Epithelial cell of esophagus (primary cell): ENCODE results near the gene EDNRA.

Experiments used
- DNase-seq: peaks from one replicate; pipeline ENCODE4 v3.0.0; 2010; ENCODE audit warnings: low read depth
- H3K4me3 ChIP-seq: 2 replicates; pipeline ENCODE4 v1.5.1; 2011; ENCODE audit warnings: mild to moderate bottlenecking, low read length, control low read depth
- CTCF ChIP-seq: IDR thresholded peaks from 2 replicates; pipeline ENCODE4 v1.5.1; 2011; ENCODE audit warnings: low read depth, mild to moderate bottlenecking, low read length, control low read depth, inconsistent platforms; ENCODE audit not compliant: insufficient read depth; ENCODE audit errors: missing control alignments

The EDNRA gene

GRCh38 chr4:147463065-147463464, 17.8 kb upstream of the EDNRA start:
- DNase-seq: no peak
- H3K4me3 ChIP-seq: no peak overlapping the region
- no peak for TF ChIP-seq CTCF

DNA sequence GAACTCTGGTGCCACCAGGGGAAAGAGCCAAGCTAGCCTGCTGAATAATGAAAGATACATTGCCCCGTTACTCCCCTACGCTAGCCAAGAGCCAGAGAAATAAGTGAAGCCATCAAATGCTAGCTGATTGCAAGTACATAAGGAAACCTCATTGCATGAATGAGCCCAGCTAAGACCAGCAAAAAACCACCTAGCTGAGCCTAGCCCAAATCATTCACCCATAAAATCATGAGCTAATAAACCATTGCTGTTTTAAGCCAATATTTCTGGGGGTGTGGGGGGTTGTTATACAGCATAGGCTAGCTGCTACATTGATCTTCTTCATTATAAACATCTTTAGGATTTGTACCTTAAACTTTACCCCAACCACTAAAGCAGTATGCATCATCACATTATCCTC, 15.4 kb upstream of the EDNRA start:
- TF ChIP-seq CTCF: no peak
- DNase-seq: no peak
- no peak overlapping the region for H3K4me3 ChIP-seq

DNA sequence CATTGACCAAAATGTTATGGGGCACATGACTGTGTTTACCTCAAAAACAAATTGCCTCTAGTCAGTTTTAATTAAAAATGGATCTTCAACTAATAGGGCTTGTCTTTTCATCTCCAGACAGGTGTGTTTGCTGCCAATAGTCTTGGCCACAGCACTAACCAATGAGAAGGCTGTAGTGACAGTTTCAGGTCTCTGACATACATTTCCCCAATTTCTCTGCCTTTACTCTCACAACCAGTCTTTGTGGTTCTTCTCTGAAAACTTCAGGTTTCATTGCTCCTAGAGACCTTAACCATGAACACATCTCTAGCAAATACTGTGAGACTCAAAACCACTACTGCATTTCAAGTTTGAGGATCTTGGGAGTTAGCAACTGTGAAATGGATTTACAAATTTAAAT, 3.5 kb upstream of the EDNRA start:
- no peak for DNase-seq
- H3K4me3 ChIP-seq: no peak overlapping the region
- no peak for TF ChIP-seq CTCF

GRCh38 chr4:147479376-147479775, 1.5 kb upstream of the EDNRA start:
- no peak overlapping the region for H3K4me3 ChIP-seq
- TF ChIP-seq CTCF: no peak
- no peak for DNase-seq

DNA sequence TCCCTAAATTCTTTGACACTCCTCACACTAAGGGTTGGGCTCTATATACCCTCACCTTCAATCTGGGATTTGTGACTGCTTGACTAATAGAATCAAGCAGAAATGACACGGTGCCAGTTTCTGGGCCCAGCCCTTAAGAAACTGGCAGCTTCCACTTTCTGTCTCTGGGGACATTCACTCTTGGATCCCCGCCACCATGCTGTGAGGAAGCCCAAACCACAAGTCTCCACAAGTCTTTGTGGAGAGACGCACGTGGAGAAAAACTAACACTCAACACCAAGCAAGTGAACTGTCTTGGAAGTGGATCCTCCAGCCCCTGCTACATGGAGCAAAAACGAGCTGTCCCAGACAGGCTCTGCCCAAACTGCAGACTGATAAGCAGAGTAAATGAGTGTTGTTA, 1.1 kb upstream of the EDNRA start:
- DNase-seq: peak; percentile 79
- peak; percentile 2 for TF ChIP-seq CTCF
- H3K4me3 ChIP-seq: no peak overlapping the region

DNA sequence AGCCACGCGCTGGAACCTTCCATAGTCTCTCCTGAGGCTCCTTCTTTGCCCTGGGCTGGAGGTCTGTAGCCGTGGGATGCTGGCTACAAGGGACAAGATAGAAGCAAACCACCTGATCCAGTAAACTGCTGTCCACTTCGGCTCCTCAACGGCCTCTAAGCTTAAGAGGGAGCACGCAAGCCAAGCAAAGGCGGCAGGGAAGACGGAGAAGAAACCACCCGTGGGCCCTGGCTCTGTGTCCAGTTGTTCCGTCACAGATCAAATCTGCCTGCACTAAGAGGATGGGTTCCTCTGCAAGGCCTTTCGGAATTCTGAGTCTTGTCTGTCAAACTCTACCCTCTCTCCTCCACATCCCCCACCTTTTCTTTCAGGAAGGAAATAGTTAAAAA, 401 bp upstream of the EDNRA start:
- DNase-seq: no peak
- TF ChIP-seq CTCF: no peak
- H3K4me3 ChIP-seq: peak overlapping the region; percentile 50

DNA sequence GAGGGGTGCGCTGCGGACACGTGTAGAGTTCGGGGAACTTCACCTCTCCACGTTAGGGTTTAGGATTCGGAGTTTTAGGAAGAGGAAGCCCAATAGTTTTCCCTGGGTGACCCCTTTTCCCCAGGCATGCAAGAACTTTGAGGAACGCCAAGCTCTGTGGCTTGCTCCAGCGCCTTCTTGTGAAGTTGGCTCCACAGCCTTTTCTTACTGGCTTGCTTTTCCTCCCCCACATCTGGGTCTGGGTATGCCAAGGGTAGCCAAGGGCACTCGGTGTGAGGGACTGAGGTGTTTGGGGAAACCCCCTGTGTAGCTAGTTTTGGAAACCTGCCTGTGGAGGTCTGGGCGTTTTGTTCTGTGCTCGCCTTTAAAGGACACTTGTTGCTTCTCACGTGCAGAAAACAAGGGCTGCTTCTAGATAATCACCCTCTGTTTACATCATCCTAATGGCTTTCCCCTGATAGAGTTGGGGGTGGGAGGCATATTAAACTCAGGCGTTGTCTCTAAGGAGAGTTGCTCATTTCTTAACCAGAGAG, 746 bp downstream of the EDNRA start:
- no peak for DNase-seq
- H3K4me3 ChIP-seq: peak overlapping the region; percentile 50
- TF ChIP-seq CTCF: no peak
